ENCODE data around the gene ATP1B1.

DNA sequence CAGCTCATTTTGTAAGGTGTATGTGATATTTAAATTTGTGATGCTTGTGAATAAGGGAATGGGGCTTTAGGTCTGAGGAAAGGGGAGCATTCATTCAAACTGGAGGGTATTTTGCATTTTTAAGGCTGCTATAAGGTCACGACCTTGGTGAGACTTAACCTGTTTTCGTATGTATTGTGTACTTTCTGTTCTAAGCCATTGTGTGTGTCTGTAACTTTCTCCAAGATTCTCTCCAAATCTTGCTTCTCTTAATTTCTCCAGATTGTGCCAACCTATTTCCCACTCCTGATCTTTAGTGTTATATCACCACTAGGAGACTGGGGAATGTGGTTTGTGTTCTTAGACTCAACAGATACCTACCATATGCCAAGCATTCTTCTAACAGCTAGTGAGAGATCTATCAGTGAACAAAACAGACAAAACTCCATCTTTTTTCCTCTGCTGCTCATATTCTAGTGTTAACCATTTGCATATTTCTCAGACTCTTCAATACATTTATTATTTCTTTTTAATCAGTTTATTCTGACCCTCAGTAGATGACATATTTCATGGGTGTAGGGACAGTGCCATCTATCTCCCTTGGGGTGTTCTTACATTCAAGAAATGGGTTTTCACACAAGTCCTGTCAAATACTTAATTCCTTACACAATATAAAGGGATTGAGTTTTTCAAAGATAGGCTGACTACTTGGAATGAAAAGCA is 27.5 kb downstream of the ATP1B1 start:
- TF ChIP-seq, protein P1, sequence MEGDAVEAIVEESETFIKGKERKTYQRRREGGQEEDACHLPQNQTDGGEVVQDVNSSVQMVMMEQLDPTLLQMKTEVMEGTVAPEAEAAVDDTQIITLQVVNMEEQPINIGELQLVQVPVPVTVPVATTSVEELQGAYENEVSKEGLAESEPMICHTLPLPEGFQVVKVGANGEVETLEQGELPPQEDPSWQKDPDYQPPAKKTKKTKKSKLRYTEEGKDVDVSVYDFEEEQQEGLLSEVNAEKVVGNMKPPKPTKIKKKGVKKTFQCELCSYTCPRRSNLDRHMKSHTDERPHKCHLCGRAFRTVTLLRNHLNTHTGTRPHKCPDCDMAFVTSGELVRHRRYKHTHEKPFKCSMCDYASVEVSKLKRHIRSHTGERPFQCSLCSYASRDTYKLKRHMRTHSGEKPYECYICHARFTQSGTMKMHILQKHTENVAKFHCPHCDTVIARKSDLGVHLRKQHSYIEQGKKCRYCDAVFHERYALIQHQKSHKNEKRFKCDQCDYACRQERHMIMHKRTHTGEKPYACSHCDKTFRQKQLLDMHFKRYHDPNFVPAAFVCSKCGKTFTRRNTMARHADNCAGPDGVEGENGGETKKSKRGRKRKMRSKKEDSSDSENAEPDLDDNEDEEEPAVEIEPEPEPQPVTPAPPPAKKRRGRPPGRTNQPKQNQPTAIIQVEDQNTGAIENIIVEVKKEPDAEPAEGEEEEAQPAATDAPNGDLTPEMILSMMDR (IDR thresholded peaks at IDR 0.05; ENCODE audit: low read depth, low read length, poor library complexity, severe bottlenecking) = no peak
- TF ChIP-seq EZH2phosphoT487 (IDR thresholded peaks at IDR 0.05; ENCODE audit: borderline replicate concordance, low read length) = no peak

All from DOHH2 (cell line).